RPMI8226 (cell line): Measurements from ENCODE around the gene PCNT.

Source experiments
- DNase-seq: peaks from one replicate; pipeline ENCODE4 v3.0.0-alpha.2; 2015

PCNT gene, protein sequence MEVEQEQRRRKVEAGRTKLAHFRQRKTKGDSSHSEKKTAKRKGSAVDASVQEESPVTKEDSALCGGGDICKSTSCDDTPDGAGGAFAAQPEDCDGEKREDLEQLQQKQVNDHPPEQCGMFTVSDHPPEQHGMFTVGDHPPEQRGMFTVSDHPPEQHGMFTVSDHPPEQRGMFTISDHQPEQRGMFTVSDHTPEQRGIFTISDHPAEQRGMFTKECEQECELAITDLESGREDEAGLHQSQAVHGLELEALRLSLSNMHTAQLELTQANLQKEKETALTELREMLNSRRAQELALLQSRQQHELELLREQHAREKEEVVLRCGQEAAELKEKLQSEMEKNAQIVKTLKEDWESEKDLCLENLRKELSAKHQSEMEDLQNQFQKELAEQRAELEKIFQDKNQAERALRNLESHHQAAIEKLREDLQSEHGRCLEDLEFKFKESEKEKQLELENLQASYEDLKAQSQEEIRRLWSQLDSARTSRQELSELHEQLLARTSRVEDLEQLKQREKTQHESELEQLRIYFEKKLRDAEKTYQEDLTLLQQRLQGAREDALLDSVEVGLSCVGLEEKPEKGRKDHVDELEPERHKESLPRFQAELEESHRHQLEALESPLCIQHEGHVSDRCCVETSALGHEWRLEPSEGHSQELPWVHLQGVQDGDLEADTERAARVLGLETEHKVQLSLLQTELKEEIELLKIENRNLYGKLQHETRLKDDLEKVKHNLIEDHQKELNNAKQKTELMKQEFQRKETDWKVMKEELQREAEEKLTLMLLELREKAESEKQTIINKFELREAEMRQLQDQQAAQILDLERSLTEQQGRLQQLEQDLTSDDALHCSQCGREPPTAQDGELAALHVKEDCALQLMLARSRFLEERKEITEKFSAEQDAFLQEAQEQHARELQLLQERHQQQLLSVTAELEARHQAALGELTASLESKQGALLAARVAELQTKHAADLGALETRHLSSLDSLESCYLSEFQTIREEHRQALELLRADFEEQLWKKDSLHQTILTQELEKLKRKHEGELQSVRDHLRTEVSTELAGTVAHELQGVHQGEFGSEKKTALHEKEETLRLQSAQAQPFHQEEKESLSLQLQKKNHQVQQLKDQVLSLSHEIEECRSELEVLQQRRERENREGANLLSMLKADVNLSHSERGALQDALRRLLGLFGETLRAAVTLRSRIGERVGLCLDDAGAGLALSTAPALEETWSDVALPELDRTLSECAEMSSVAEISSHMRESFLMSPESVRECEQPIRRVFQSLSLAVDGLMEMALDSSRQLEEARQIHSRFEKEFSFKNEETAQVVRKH (N-terminal part only)

GRCh38 chr21:46323710-46324389 is at the start of gene PCNT, which contains the start of gene C21orf58:
PCNT (plus strand) TSS chr21:46324156; CDS start chr21:46324229, 73 bp downstream.
C21orf58 (minus strand) TSS chr21:46323870; CDS start chr21:46322738, 1,132 bp downstream.
- peak; percentile 99 for DNase-seq

- DNase-seq, result no peak
These were observed 49.1 kb upstream of the PCNT start for GRCh38 chr21:46274797-46275390.

DNA sequence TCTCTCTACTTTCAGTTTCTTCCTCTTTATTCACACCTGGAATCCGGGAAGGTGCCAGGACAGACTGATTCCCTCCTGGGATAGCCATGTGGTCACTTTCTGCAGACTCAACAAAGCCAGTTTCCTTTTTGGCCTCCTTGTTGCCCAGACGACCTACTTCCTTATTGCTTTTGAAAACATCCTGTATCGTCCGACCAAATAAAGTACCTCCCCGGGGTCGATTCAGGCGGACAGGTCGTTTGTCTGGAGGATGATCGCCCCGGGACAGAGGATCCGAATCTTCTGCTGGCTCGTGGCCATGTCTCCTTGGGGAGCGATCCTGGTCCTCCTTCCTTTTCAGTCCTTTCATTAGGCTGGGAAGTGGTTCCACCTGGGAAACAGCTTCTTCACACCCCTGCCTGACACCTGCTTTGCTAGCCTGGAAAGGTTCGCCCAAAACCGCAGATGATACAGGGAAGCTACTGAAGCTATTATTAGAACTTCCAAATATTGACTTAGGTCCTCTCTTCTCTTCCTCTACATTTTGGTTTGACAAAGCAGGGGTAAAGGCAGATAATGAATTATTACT is 39.8 kb upstream of the PCNT start:
- no peak for DNase-seq

- no peak for DNase-seq
These were observed 39.2 kb upstream of the PCNT start for GRCh38 chr21:46284733-46285132.

- no peak for DNase-seq
These were observed 38.7 kb upstream of the PCNT start, which contains the start of gene MCM3AP for GRCh38 chr21:46285206-46285661. MCM3AP (minus strand) TSS chr21:46285611; CDS start chr21:46285286, 325 bp downstream.

DNA sequence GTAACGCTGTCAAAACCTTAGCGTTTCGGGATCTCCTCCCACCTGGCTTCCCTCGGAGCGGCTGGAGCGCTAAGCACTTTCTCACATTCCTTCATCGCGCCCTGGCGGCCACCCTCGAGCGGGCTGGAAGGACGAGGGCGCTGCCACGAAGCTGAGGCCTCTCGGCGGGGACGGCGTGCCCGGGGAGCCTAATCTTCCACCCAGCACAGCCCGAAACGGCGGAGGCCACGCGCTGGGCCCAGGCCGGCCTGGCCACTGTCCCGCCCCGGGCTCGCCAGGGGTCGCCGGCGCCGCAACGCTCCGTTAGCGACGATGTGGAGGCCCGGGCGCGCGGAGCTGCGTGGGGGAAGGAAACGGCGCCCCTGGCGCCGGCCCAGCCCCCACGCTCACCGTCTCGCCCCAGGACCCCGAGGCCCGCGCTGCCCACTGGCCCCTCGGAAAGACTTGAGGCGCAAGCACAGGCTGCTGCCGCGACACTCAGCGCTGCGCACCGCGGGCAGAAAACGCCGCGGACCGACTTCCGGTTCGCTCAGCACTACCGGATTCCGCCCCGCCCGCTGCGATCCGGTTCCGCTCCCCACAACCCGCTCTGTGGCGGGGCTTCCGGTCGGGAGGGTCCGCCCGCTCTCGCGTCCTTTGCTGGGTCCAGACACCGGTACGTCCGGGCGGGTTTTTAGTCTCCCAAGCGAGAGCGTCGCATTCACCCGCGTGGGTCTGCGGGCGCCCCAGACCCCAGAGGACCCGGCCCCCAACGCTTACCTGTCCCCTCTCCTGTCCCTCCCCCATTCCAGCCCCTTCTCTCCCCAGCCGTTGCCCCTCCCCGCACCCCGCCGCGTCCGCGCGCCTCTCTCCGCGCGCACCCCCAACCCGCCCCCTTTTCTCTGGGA is 38.0 kb upstream of the PCNT start, which contains the start of gene YBEY:
TSS of gene YBEY (plus strand) at position 582 of the 887 bp plus-strand sequence. CDS start 572 bp downstream, outside the sequence.
- peak; percentile 94 for DNase-seq

GRCh38 chr21:46286648-46287002 is 37.3 kb upstream of the PCNT start:
- DNase-seq, result no peak

DNA sequence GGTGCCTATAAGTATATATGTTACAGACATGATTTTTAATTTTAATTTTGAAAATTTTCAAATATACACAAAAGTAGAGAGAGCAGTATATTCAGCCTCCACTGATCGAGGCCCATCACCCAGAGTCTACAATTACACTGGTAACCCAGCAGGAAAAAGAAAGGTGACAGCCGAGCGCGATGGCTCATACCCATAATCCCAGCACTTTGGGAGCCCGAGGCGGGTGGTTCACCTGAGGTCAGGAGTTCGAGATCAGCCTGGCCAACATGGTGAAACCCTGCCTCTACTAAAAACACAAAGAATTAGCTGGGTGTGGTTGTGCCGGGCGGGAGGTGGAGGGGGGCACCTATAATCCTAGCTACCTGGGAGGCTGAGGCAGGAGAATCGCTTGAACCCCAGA is 36.4 kb upstream of the PCNT start:
- no peak for DNase-seq

- peak; percentile 75 for DNase-seq
These were observed 34.2 kb upstream of the PCNT start for GRCh38 chr21:46289655-46290179.

- no peak for DNase-seq
These were observed 32.4 kb upstream of the PCNT start for GRCh38 chr21:46291561-46291960.

GRCh38 chr21:46294647-46295176 is 29.2 kb upstream of the PCNT start:
- no peak for DNase-seq

GRCh38 chr21:46295177-46295770 is 28.7 kb upstream of the PCNT start:
- no peak for DNase-seq

DNA sequence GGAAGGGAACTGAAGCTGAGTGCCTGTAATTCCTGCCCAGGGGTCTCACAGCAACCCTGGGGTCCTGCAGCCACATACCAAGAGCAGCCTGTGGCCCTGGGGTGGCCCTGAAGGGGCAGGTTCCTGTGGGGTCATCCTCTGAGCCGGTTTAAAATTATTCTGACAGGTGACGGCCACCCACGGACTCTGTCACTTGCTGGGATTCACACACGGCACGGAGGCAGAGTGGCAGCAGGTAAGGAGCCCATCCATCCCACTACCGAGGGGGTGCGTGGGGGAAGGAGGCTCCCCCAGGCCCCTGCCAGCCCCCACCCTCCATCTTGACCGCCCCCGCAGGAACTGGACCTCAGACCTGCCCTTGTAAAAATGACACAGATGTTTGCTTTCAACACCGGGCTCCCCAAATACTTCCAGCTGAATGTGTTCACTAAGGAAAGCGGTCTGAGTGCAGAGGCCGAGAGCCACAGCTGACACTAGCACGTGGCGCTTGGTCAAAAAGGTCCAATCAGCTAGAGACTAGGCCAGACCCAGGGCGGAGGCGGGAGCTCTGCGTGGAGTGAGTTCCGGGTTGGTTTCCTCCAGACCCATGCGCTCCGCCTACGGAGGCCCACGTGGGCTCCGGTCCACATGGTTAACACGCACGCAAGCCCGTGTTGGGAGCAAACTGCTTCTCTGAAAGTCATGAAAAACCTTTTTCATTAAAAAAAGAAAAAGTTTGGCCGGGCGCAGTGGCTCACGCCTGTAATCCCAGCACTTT is 27.8 kb upstream of the PCNT start:
- DNase-seq, result no peak

DNA sequence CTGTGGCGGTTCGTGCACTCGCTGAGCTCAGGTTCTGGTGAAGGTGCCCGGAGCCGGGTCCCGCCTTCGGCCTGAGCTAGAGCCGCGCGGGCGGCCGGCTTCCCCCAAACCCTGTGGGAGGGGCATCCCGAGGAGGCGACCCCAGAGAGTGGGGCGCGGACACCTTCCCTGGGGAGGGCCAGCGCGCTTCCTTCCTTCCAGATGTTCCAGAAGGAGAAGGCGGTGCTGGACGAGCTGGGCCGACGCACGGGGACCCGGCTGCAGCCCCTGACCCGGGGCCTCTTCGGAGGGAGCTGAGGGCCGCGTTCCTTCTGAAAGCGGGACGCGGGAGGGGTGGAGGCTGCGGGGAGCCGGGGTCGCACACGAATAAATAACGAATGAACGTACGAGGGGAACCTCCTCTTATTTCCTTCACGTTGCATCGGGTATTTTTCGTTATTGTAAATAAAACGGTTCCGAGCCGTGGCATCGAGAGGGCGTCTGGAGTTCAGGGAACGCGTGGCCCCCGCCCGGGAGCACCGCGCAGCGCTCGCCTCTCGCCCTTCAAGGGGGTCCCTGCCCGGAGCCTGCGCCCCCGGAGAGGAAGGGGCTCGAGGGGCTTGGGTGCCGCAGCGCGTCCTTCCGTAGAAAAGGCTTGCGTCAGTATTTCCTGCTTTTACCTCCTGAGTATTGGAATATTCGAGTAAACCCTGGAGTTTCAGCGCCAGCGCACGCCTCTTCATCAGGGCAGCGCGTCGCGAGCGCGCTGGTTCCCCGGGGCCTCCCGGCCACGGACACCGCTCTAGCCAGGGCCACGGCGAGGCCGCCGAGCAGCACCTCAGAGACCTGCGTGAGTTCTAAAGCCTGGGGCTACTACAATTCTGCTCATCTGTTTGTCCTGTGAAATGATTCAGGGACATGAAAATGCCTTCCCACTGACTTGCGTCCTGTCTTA is 26.4 kb upstream of the PCNT start:
- DNase-seq, result no peak

DNA sequence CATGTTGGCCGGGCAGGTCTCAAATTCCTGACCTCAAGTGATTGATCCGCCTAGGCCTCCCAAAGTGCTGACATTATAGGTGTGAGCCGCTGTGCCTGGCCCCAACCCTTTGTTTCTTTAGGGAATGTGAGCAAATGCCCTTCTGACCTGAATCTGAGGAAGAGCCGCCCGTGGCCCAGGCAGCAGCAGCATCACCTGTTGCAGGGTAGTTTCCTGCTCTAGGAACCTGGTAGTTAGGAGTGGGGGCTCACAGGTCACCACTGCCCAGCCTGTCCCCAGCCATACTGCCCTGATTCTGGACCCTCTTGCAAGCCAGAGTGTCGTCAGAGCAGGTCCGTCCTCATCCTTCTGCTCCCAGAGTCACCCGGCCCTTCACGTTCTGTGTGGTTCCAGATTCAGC is 24.8 kb upstream of the PCNT start:
- no peak for DNase-seq

DNA sequence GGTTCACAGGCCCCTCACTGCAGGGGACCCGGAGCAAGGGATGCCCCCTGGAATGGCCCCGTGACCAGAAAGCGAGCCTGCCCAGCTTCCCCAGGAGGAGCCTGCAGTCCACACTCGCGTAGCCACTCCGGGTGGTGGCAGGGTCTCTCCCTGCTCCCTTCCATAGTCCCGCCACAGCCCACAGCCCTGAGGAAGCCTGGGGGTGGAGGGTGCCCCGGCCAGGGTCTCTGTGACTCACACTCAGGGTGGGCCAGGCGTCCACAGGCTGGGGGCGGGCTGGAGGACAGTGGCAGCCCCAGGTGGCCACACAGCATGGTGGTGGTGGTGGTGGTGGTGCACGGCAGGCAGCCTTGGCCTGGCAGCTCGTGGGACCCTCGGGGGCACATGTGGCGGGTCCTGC is 22.2 kb upstream of the PCNT start:
- DNase-seq, result no peak

DNA sequence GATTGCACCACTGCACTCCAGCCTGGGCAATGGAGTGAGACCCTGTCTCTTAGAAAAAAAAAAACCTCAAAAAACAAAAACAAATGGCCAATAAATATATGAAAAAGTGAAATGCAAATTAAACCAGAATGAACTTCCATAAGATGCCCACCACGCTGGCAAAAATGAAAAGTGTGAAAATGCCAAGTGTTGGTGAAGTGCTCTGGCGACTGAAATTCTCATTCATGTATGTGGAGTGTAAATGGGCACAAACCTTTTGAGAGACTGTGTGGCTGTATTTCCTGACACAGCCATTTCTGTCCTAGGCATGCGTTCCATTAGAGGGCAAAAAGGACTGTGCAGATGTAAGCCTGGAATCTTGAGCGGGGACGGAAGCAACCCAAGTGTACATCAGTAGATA is 19.5 kb upstream of the PCNT start:
- no peak for DNase-seq
